ENCODE data around the gene PROKR1. TPM values are rescaled to one million over a fixed set of nuclear protein-coding genes. Genes with fewer than 3 reads are reported as not detected.

The PROKR1 gene
- not detected in 2 replicates for total RNA-seq

DNA sequence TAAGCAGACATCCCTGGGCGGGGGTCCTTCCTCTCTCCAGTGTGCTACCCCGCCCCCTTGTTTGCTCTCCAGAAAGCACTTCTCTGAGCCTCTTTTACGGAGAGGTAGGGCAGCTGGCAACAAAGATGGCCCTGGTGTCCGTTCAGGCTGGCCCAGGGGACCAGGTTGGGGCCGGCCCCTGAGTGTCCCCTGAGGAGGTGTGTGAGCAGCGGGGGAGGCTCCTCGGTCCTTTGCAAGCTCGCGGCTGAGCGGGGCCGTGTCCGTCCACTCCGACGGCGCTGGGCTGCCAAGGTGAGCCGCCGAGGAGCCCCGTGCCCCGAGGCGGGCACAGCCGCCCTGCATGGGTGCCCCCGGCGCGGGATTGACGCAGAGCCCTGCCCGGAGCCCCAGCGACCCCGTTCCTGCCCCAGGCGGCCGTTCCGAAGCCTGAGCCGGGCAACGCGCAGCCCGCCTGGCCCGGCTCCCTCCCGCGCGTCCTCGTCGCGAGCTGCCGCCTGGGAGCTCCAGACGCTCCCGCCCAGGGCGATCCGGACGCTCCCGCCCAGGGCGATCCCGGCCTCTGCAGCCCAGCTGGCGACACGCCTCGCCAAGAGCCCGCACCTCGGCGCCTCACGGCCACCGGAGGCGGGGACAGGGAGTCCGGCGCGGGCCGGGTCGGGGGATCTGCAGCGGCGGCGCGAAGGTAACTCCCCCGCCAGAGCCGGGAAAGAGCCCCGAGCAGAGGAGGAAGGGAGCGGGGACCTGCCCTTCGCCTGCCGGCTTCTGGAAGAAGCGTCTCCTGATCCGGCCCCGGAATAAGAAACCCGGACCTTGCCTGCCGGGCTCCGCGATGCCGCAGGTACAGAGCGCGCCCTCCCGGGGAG lies at the start of gene PROKR1:
Gene PROKR1 (plus strand): TSS at position 569 of the 863 bp plus-strand sequence. CDS start 2,243 bp downstream, outside the sequence.

Other genes starting within 250 kb of the PROKR1 start
- 0.47 and 0.84 TPM in 2 replicates for gene FBXO48, start 176.3 kb upstream of the PROKR1 start, total RNA-seq
- gene APLF, start 176.0 kb upstream of the PROKR1 start, total RNA-seq, result 1.5 and 2.3 TPM in 2 replicates
- gene ARHGAP25, start 91.2 kb downstream of the PROKR1 start, total RNA-seq, result 10.7 and 11.8 TPM in 2 replicates
- not detected in 2 replicates for gene BMP10, start 227.8 kb downstream of the PROKR1 start, total RNA-seq

All from mammary microvascular endothelial cell (primary cell).